Gastrocnemius medialis (tissue), 4 donors: Measurements from ENCODE around the gene EGFL6.

Source experiments
- POLR2A ChIP-seq, 2 donors: fragments of 450-650 bp; IDR thresholded peaks; one replicate each; pipeline ENCODE4 v1.6.1; 2017; ENCODE audit warnings: antibody characterized with exemption in 2 of 2, mild to moderate bottlenecking in 2 of 2, moderate library complexity in 2 of 2
- TF ChIP-seq, protein P1 (sequence below), 5 experiments: fragments of 450-650 bp in 3 of 5; fragments of 200-600 bp in 2 of 5; sonication (generic) in 2 of 5; IDR thresholded peaks in 4 of 5; conservative IDR thresholded peaks in 1 of 5; 1 replicate in 4 of 5; 2 replicates in 1 of 5; pipeline ENCODE4 v1.5.1; 2016 to 2019; ENCODE audit warnings: antibody characterized with exemption in 5 of 5, mild to moderate bottlenecking in 3 of 5, moderate library complexity in 3 of 5

DNA sequence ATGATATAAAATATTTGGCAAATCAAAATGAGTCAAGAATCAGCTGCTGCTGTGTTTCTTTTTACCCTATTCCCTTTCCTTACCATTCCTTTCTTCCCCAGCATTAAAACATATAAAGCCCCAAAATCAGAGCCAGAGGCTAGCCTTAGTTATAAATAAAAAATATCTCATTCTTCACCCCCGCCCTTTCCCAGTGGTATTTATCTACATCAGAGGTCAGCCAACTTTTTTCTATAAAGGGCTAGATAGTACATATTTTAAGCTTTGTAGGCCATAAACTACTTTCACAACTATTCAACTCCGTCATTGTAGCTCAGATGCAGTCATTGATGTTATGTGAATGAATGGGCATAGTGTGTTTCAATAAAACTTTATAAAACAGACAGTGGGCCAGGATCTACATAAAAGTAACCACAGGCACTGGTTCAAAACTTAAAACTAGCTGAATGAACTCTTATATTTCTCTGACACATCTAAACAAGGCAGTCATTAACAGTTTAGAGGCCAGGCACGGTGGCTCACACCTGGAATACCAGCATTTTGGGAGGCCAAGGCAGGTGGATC, 53.1 kb downstream of the EGFL6 start:
- TF ChIP-seq, protein P1, sequence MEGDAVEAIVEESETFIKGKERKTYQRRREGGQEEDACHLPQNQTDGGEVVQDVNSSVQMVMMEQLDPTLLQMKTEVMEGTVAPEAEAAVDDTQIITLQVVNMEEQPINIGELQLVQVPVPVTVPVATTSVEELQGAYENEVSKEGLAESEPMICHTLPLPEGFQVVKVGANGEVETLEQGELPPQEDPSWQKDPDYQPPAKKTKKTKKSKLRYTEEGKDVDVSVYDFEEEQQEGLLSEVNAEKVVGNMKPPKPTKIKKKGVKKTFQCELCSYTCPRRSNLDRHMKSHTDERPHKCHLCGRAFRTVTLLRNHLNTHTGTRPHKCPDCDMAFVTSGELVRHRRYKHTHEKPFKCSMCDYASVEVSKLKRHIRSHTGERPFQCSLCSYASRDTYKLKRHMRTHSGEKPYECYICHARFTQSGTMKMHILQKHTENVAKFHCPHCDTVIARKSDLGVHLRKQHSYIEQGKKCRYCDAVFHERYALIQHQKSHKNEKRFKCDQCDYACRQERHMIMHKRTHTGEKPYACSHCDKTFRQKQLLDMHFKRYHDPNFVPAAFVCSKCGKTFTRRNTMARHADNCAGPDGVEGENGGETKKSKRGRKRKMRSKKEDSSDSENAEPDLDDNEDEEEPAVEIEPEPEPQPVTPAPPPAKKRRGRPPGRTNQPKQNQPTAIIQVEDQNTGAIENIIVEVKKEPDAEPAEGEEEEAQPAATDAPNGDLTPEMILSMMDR (IDR thresholded peaks at IDR 0.05 in 4 of 5, conservative IDR thresholded peaks at IDR 0.05 in 1 of 5) = no peak
- no peak for TF ChIP-seq POLR2A (IDR thresholded peaks at IDR 0.05)
